Liver (tissue), 3 donors: ENCODE results near the gene CRYAA.

Experiments used
- CTCF ChIP-seq: fragments of 150-350 bp; IDR thresholded peaks from 2 replicates; pipeline ENCODE4 v1.5.1; 2017; ENCODE audit warnings: improper control_type of control experiment, low read depth, low read length; ENCODE audit not compliant: missing input control
- EGR1 ChIP-seq, 2 donors: IDR thresholded peaks; 2 replicates each; pipeline ENCODE4 v1.6.1; 2016 to 2018; ENCODE audit warnings: antibody characterized with exemption in 2 of 2, low read depth in 2 of 2
- GABPA ChIP-seq, 2 donors: IDR thresholded peaks in 1 of 2; conservative IDR thresholded peaks in 1 of 2; 2 replicates each; pipeline ENCODE4 v1.6.1; 2016; ENCODE audit warnings: antibody characterized with exemption in 2 of 2, mild to moderate bottlenecking in 1 of 2, moderate library complexity in 1 of 2
- HNF4G ChIP-seq: IDR thresholded peaks from 2 replicates; pipeline ENCODE4 v1.6.1; 2016; ENCODE audit warnings: antibody characterized with exemption
- MAX ChIP-seq: IDR thresholded peaks from 2 replicates; pipeline ENCODE4 v1.6.1; 2016; ENCODE audit warnings: antibody characterized with exemption
- REST ChIP-seq: IDR thresholded peaks from 2 replicates; pipeline ENCODE4 v1.6.1; 2016; ENCODE audit warnings: antibody characterized with exemption, mild to moderate bottlenecking
- SP1 ChIP-seq: IDR thresholded peaks from 2 replicates; pipeline ENCODE4 v1.6.1; 2018; ENCODE audit warnings: antibody characterized with exemption, mild to moderate bottlenecking
- TAF1 ChIP-seq: conservative IDR thresholded peaks from 2 replicates; pipeline ENCODE4 v1.6.1; 2016; ENCODE audit warnings: antibody characterized with exemption, mild to moderate bottlenecking
- YY1 ChIP-seq: IDR thresholded peaks from 2 replicates; pipeline ENCODE4 v1.6.1; 2016; ENCODE audit warnings: antibody characterized with exemption, mild to moderate bottlenecking
- donor health status: healthy.
- donor health status: healthy.

- TF ChIP-seq EGR1 (IDR thresholded peaks at IDR 0.05; ENCODE audit: low read depth in 2 of 2) (no peak), REST (no peak), YY1 (no peak), GABPA (IDR thresholded peaks at IDR 0.05 in 1 of 2, conservative IDR thresholded peaks at IDR 0.05 in 1 of 2) (no peak), MAX (no peak), TAF1 (no peak), CTCF (no peak), SP1 (no peak), HNF4G (no peak)
Measured at GRCh38 chr21:43193651-43194302, 25.0 kb downstream of the CRYAA start.
